Hypothalamus (tissue), 51 donors: ENCODE results near the gene CNTNAP3.
"Not testable (repeated sequence)": the region's sequence is repeated elsewhere in the genome, so short reads cannot be mapped to it uniquely, and the experiment has no call there.

Source experiments
- DNase-seq, 51 donors: peaks; one replicate each; lab custom pipeline; 2025; lab: John Stamatoyannopoulos, UW

The CNTNAP3 gene

GRCh38 chr9:39078621-39079256 is 209.2 kb downstream of the CNTNAP3 start:
- DNase-seq = not testable (repeated sequence)

GRCh38 chr9:39073537-39073936 is 214.4 kb downstream of the CNTNAP3 start:
- not testable (repeated sequence) for DNase-seq

GRCh38 chr9:39067683-39068082 is 220.3 kb downstream of the CNTNAP3 start:
- DNase-seq = not testable (repeated sequence)

- DNase-seq = not testable (repeated sequence)
Measured at GRCh38 chr9:39062966-39063365, 225.0 kb downstream of the CNTNAP3 start.

- not testable (repeated sequence) for DNase-seq
Measured at GRCh38 chr9:39054453-39054852, 233.5 kb downstream of the CNTNAP3 start.

- not testable (repeated sequence) for DNase-seq
Measured at GRCh38 chr9:39046833-39047232, 241.1 kb downstream of the CNTNAP3 start.

- not testable (repeated sequence) for DNase-seq
Measured at GRCh38 chr9:39042352-39042803, 245.6 kb downstream of the CNTNAP3 start.

- not testable (repeated sequence) for DNase-seq
Measured at GRCh38 chr9:39041774-39042173, 246.2 kb downstream of the CNTNAP3 start.

GRCh38 chr9:39039148-39039547 is 248.8 kb downstream of the CNTNAP3 start:
- DNase-seq = not testable (repeated sequence)

- not testable (repeated sequence) for DNase-seq
Measured at GRCh38 chr9:39038221-39038620, 249.7 kb downstream of the CNTNAP3 start.

GRCh38 chr9:39033849-39034248 is 254.1 kb downstream of the CNTNAP3 start:
- DNase-seq = not testable (repeated sequence)

GRCh38 chr9:39030204-39031019 is 257.6 kb downstream of the CNTNAP3 start:
- not testable (repeated sequence) for DNase-seq

- DNase-seq = not testable (repeated sequence)
Measured at GRCh38 chr9:39028855-39029254, 259.1 kb downstream of the CNTNAP3 start.

GRCh38 chr9:39028168-39028567 is 259.8 kb downstream of the CNTNAP3 start:
- DNase-seq = not testable (repeated sequence)

- not testable (repeated sequence) for DNase-seq
Measured at GRCh38 chr9:39025911-39026588, 261.9 kb downstream of the CNTNAP3 start.
